GM19025 (cell line): ENCODE results near the gene CHERP.
A peak's percentile ranks its signal among the peaks of the same experiment; 100 is the strongest.

Experiments
- ATAC-seq: cut with Tn5 transposase; IDR thresholded peaks from one replicate; pipeline ENCODE4 v1.9.1; 2021; ENCODE audit warnings: mild to moderate bottlenecking, low read depth, moderate library complexity; ENCODE audit not compliant: unreplicated experiment

Gene CHERP

GRCh38 chr19:16542045-16542909 lies at the start of gene CHERP:
TSS of gene CHERP (minus strand) at chr19:16542437. CDS start at chr19:16542378, 59 bp downstream.
- peak; percentile 75 for ATAC-seq

GRCh38 chr19:16590876-16591802 lies 48.9 kb upstream of the CHERP start:
- no peak for ATAC-seq

- ATAC-seq, result no peak
Observed at GRCh38 chr19:16589917-16590316, 47.7 kb upstream of the CHERP start.

GRCh38 chr19:16588824-16589577 lies 46.8 kb upstream of the CHERP start:
- ATAC-seq, result no peak

- ATAC-seq, result peak; percentile 38
Observed at GRCh38 chr19:16587833-16588823, 45.9 kb upstream of the CHERP start.

- ATAC-seq, result no peak
Observed at GRCh38 chr19:16586991-16587832, 45.0 kb upstream of the CHERP start.

- no peak for ATAC-seq
Observed at GRCh38 chr19:16586477-16586871, 44.2 kb upstream of the CHERP start.

- ATAC-seq, result peak; percentile 22
Observed at GRCh38 chr19:16585808-16586476, 43.7 kb upstream of the CHERP start.

GRCh38 chr19:16585094-16585801 lies 43.0 kb upstream of the CHERP start:
- no peak for ATAC-seq

GRCh38 chr19:16584248-16585093 lies 42.2 kb upstream of the CHERP start:
- peak; percentile 46 for ATAC-seq

- no peak for ATAC-seq
Observed at GRCh38 chr19:16582486-16583261, 40.4 kb upstream of the CHERP start.

- no peak for ATAC-seq
Observed at GRCh38 chr19:16581971-16582343, 39.7 kb upstream of the CHERP start.

GRCh38 chr19:16581145-16581970 lies 39.1 kb upstream of the CHERP start:
- ATAC-seq, result no peak

GRCh38 chr19:16579381-16579780 lies 37.1 kb upstream of the CHERP start:
- ATAC-seq, result no peak

GRCh38 chr19:16577531-16577985 lies 35.3 kb upstream of the CHERP start:
- no peak for ATAC-seq
